ENCODE data around the gene PRR20G. TPM values are rescaled to one million over a fixed set of nuclear protein-coding genes. Genes with fewer than 3 reads are reported as not detected.

The PRR20G gene
- total RNA-seq, 2 donors from 2014 or later = not detected

DNA sequence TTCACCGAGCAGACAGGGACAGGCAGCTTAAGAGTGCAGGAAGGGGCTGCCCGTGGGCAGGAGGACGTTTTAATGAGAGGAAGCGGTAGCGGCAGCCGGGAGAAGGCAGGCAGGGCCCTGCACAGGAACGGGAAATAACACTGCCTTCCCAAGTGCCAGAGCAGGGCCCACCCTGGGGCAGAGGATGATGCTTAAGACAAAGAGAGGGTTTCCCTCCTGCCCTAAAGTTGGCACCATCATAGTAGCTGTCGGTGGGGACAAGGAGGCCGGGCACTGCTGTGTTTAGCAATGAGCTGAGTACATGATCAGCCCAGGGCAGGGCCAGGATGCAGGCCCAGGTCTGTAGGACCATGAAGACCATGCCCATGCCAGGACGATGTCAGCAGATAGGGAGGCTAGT lies 21.7 kb downstream of the PRR20G start:
- DNase-seq (ENCODE audit: low spot score) = no peak
- intact Hi-C loops (cut with DNase I) = no loop called here

- intact Hi-C loops (cut with DNase I) = no loop called here
- DNase-seq (ENCODE audit: low spot score) = no peak
Measured at GRCh38 chr3:127265581-127265981, 22.3 kb downstream of the PRR20G start.

GRCh38 chr3:127264794-127265514 lies 22.9 kb downstream of the PRR20G start:
- DNase-seq (ENCODE audit: low spot score) = no peak
- intact Hi-C loops (cut with DNase I) = no loop called here

- intact Hi-C loops (cut with DNase I) = no loop called here
- DNase-seq (ENCODE audit: low spot score) = no peak
Measured at GRCh38 chr3:127264292-127264691, 23.6 kb downstream of the PRR20G start.

- intact Hi-C loops (cut with DNase I) = no loop called here
- DNase-seq (ENCODE audit: low spot score) = no peak
Measured at GRCh38 chr3:127263586-127264231, 24.1 kb downstream of the PRR20G start.

GRCh38 chr3:127263037-127263436 lies 24.8 kb downstream of the PRR20G start:
- intact Hi-C loops (cut with DNase I) = no loop called here
- no peak for DNase-seq (ENCODE audit: low spot score)

GRCh38 chr3:127262533-127262932 lies 25.3 kb downstream of the PRR20G start:
- DNase-seq (ENCODE audit: low spot score) = no peak
- intact Hi-C loops (cut with DNase I) = no loop called here

GRCh38 chr3:127261925-127262324 lies 25.9 kb downstream of the PRR20G start:
- intact Hi-C loops (cut with DNase I) = no loop called here
- DNase-seq (ENCODE audit: low spot score) = no peak

- intact Hi-C loops (cut with DNase I) = no loop called here
Measured at GRCh38 chr3:127260826-127261555, 26.9 kb downstream of the PRR20G start.

GRCh38 chr3:127260416-127260815 lies 27.4 kb downstream of the PRR20G start:
- DNase-seq (ENCODE audit: low spot score) = no peak
- intact Hi-C loops (cut with DNase I) = no loop called here

More at GRCh38 chr3:127260826-127261555, 26.9 kb downstream of the PRR20G start:
- no peak for DNase-seq (ENCODE audit: low spot score)

DNA sequence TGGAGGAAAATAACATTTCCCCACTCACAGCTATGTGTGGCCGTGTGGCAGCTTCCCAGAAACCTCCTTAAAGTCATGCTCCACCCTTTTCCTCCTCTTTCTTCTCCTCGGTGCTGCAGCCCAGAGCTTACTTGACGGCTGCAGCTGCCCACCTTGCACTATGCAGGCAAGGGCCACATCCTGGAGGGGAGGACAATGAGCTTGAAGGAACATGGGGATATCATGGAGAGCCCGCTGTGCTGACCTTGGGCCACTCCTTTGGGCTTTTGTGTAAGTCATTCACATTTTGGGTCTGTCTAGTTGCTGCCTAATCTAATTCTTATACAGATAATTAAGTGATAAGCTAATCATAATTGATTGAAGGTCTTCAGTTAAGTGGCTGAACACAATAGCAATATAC lies 28.0 kb downstream of the PRR20G start:
- DNase-seq (ENCODE audit: low spot score) = no peak
- intact Hi-C loops (cut with DNase I) = no loop called here

DNA sequence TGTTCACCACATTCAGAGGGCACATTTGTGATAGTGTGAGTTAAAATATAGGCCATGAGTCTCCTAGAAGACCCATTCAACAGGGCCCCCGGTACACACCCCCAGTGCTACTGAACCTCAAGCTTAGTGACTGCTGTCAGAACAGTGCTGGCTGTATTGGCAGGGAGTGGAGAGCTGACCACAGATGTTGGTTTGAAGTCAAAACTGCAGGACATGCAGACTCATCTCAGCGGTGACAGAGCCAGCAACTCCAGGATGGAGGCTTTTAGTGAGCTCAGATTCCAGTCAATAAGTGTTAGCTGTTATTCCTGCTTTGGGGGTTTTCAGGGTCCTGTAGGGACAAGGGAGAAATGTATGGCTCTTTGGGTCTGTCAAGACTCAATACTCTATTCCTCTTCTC lies 29.1 kb downstream of the PRR20G start:
- DNase-seq (ENCODE audit: low spot score) = no peak
- intact Hi-C loops (cut with DNase I) = no loop called here

GRCh38 chr3:127257351-127257750 lies 30.5 kb downstream of the PRR20G start:
- intact Hi-C loops (cut with DNase I) = no loop called here
- DNase-seq (ENCODE audit: low spot score) = no peak

- DNase-seq (ENCODE audit: low spot score) = no peak
Measured at GRCh38 chr3:127256733-127257271, 31.0 kb downstream of the PRR20G start.

GRCh38 chr3:127256138-127256537 lies 31.7 kb downstream of the PRR20G start:
- intact Hi-C loops (cut with DNase I) = no loop called here
- no peak for DNase-seq (ENCODE audit: low spot score)

More at GRCh38 chr3:127256733-127257271, 31.0 kb downstream of the PRR20G start:
- intact Hi-C loops (cut with DNase I) = no loop called here

- DNase-seq (ENCODE audit: low spot score) = no peak
- intact Hi-C loops (cut with DNase I) = no loop called here
Measured at GRCh38 chr3:127255516-127255915, 32.3 kb downstream of the PRR20G start.

- no peak for DNase-seq (ENCODE audit: low spot score)
- intact Hi-C loops (cut with DNase I) = no loop called here
Measured at GRCh38 chr3:127254730-127255129, 33.1 kb downstream of the PRR20G start.

GRCh38 chr3:127254033-127254644 lies 33.7 kb downstream of the PRR20G start:
- intact Hi-C loops (cut with DNase I) = no loop called here
- no peak for DNase-seq (ENCODE audit: low spot score)

DNA sequence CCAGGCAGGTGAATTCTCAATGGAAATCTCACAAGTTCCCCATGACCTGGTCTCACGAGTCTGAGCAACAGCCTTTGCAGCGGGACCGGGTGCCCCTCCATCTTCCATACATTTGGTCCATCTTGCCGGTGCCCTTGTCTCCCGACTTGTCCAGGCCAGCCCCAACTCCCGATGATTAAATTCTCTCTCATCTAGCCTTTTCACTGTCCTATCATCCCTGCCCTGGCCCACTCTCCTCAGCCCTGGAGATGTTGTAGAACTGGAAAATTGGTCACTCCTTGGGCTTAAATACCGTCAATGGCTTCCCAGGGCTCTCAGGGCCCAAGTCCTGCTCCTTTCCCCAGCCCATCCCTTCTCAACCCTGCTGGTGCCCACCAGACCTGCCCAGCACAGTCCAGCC lies 34.4 kb downstream of the PRR20G start:
- DNase-seq (ENCODE audit: low spot score) = no peak

DNA sequence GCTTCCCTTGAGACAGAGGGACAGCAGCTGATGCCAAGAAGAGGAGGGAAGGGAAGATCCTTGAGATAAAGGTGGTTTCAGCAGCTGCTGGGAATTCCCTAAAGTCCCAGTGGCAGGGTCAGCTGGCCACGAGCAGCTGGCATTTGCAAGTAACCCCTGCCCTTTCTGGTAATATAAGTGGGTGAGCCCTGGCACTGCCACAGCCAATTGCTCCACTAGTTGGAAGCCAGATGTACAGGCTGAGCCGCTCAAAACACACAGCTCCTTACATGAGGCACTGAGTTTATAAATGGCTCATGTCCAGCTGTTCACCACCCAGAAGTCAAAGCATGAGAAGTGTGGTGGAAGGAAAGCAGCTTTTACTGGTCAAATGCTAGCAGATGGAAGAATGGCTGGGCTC lies 35.4 kb downstream of the PRR20G start:
- intact Hi-C loops (cut with DNase I) = no loop called here
- no peak for DNase-seq (ENCODE audit: low spot score)

More for the DNA sequence above, 34.4 kb downstream of the PRR20G start:
- intact Hi-C loops (cut with DNase I) = no loop called here
